GM12878 (cell line): ENCODE results near the gene SCRT2. TPM values are rescaled to one million over a fixed set of nuclear protein-coding genes. Genes with fewer than 3 reads are reported as not detected.

Experiments
- ATAC-seq: fragments of 200-7000 bp; cut with Tn5 transposase; 3 replicates; pipeline ENCODE4 v1.9.1; 2020; ENCODE audit warnings: mild to moderate bottlenecking, moderate library complexity
- BruUV-seq: library from RNA; stranded (reverse); fragments of 400-500 nt; replicated peaks from 2 replicates; lab custom pipeline; 2021; lab: Mats Ljungman, UMichigan
- CTCF ChIA-PET: fragments of 300-600 bp; sonication (Branson Sonifier 250); formaldehyde crosslinking; extraction: SDS; loops from one replicate; lab custom pipeline; 2021; ENCODE audit warnings: inconsistent platforms; lab: Yijun Ruan, JAX
- POLR2A ChIA-PET: fragments of 350-600 bp; formaldehyde crosslinking; extraction: SDS; loops from one replicate; lab custom pipeline; 2021; ENCODE audit warnings: inconsistent platforms; lab: Charles Lee
- RAD21 ChIA-PET: fragments of 300-600 bp; sonication (Branson Sonifier 250); formaldehyde crosslinking; loops from one replicate; lab custom pipeline; 2023; ENCODE audit warnings: antibody characterized with exemption; ENCODE audit not compliant: unreplicated experiment; lab: Charles Lee
- SMC1A ChIA-PET: fragments of 300-600 bp; sonication (Branson Sonifier 250); formaldehyde crosslinking; loops from one replicate; lab custom pipeline; 2023; ENCODE audit not compliant: unreplicated experiment, uncharacterized antibody; lab: Charles Lee
- DNase-seq: peaks from one replicate; pipeline ENCODE4 v3.0.0-alpha.2; 2011; ENCODE audit warnings: low read depth, low spot score
- FAIRE-seq: peaks from 3 replicates; lab custom pipeline; 2011; peaks lifted over from hg19 to GRCh38; lab: Jason Lieb, UNC
- H2AFZ ChIP-seq: 2 replicates; pipeline ENCODE4 v1.6.0; 2011; ENCODE audit warnings: low read depth, low read length, control low read depth; ENCODE audit not compliant: control insufficient read depth
- H3K27ac ChIP-seq: 2 replicates; pipeline ENCODE4 v1.5.1; 2011; ENCODE audit warnings: control low read depth; ENCODE audit not compliant: control insufficient read depth, insufficient read depth
- H3K27me3 ChIP-seq, 2 experiments: replicated peaks in 1 of 2; 2 replicates each; pipeline versions ENCODE4 v1.6.0 to v1.6.1; 2011; ENCODE audit warnings: low read length in 1 of 2; ENCODE audit not compliant: control insufficient read depth in 2 of 2, insufficient read depth in 2 of 2
- H3K36me3 ChIP-seq, 2 experiments: 2 replicates each; pipeline ENCODE4 v1.5.1; 2011; ENCODE audit warnings: low read length in 1 of 2; ENCODE audit not compliant: control insufficient read depth in 2 of 2, insufficient read depth in 2 of 2
- H3K4me1 ChIP-seq: 2 replicates; pipeline ENCODE4 v1.6.1; 2011; ENCODE audit warnings: mild to moderate bottlenecking, low read length, moderate library complexity, mixed read lengths; ENCODE audit not compliant: control insufficient read depth, insufficient read depth
- H3K4me2 ChIP-seq: 2 replicates; pipeline ENCODE4 v1.6.0; 2011; ENCODE audit warnings: control low read depth; ENCODE audit not compliant: control insufficient read depth, insufficient read depth
- H3K4me3 ChIP-seq: fragments of 200-600 bp; sonication (generic); 2 replicates; pipeline ENCODE4 v1.5.1; 2016
- H3K79me2 ChIP-seq: 2 replicates; pipeline ENCODE4 v1.6.0; 2011; ENCODE audit warnings: low read length; ENCODE audit not compliant: control insufficient read depth, insufficient read depth
- H3K9ac ChIP-seq: 2 replicates; pipeline ENCODE4 v1.8.0; 2011; ENCODE audit warnings: low read length, control low read depth, mixed read lengths; ENCODE audit not compliant: control insufficient read depth, insufficient read depth
- H3K9me3 ChIP-seq: replicated peaks from 3 replicates; pipeline ENCODE4 v1.5.1; 2011; ENCODE audit warnings: mild to moderate bottlenecking, low read length; ENCODE audit not compliant: control insufficient read depth, insufficient read depth
- H4K20me1 ChIP-seq: 2 replicates; pipeline ENCODE4 v1.6.0; 2011; ENCODE audit not compliant: control insufficient read depth, insufficient read depth
- ATF2 ChIP-seq: IDR thresholded peaks from 2 replicates; pipeline ENCODE4 v1.6.1; 2012; ENCODE audit warnings: low read length, inconsistent platforms
- BACH1 ChIP-seq: fragments of 450-650 bp; IDR thresholded peaks from 2 replicates; pipeline ENCODE4 v1.6.1; 2017; ENCODE audit warnings: mild to moderate bottlenecking, borderline replicate concordance
- BRCA1 ChIP-seq: IDR thresholded peaks from 2 replicates; pipeline ENCODE4 v1.6.1; 2011; ENCODE audit warnings: low read depth, low read length, improper control_type of control experiment
- CHD2 ChIP-seq: IDR thresholded peaks from 2 replicates; pipeline ENCODE4 v1.6.1; 2011; ENCODE audit warnings: low read depth, low read length, improper control_type of control experiment, borderline replicate concordance
- FOS ChIP-seq: IDR thresholded peaks from 3 replicates; pipeline ENCODE4 v1.6.1; 2011; ENCODE audit warnings: borderline replicate concordance; ENCODE audit not compliant: insufficient read length; ENCODE audit errors: extremely low read depth
- NFYA ChIP-seq: IDR thresholded peaks from 2 replicates; pipeline ENCODE4 v1.6.1; 2011; ENCODE audit warnings: low read depth, mild to moderate bottlenecking, low read length, improper control_type of control experiment, borderline replicate concordance
- NKRF ChIP-seq: fragments of 450-650 bp; conservative IDR thresholded peaks from 2 replicates; pipeline ENCODE4 v1.6.1; 2017; ENCODE audit warnings: mild to moderate bottlenecking, moderate library complexity
- NR2C2 ChIP-seq: IDR thresholded peaks from 2 replicates; pipeline ENCODE4 v1.6.1; 2011; ENCODE audit warnings: borderline replicate concordance, low read depth; ENCODE audit not compliant: control insufficient read depth, insufficient read length
- POLR2AphosphoS2 ChIP-seq: IDR thresholded peaks from 2 replicates; pipeline ENCODE4 v1.6.1; 2011; ENCODE audit warnings: low read depth, mild to moderate bottlenecking, low read length, improper control_type of control experiment, moderate library complexity
- POU2F2 ChIP-seq: IDR thresholded peaks from 3 replicates; pipeline ENCODE4 v1.6.1; 2011; ENCODE audit warnings: low read depth, mild to moderate bottlenecking, low read length, borderline replicate concordance
- RBBP5 ChIP-seq: fragments of 200-600 bp; sonication (generic); conservative IDR thresholded peaks from 2 replicates; pipeline ENCODE4 v1.6.1; 2016
- SKIL ChIP-seq: fragments of 450-650 bp; IDR thresholded peaks from 2 replicates; pipeline ENCODE4 v1.6.1; 2017; ENCODE audit warnings: mild to moderate bottlenecking, low read depth, inconsistent platforms; ENCODE audit not compliant: poor library complexity, severe bottlenecking
- TAF1 ChIP-seq: IDR thresholded peaks from 2 replicates; pipeline ENCODE4 v1.6.1; 2011; ENCODE audit warnings: mild to moderate bottlenecking, low read depth, low read length, borderline replicate concordance
- YBX1 ChIP-seq: fragments of 450-650 bp; IDR thresholded peaks from 2 replicates; pipeline ENCODE4 v1.6.1; 2016; ENCODE audit warnings: antibody characterized with exemption
- ZBED1 ChIP-seq: IDR thresholded peaks from 2 replicates; pipeline ENCODE4 v1.6.1; 2016; ENCODE audit warnings: borderline replicate concordance
- ZNF687 ChIP-seq: fragments of 450-650 bp; IDR thresholded peaks from 2 replicates; pipeline ENCODE4 v1.6.1; 2017; ENCODE audit warnings: mild to moderate bottlenecking, moderate library complexity
- WGBS: methylation state at CpG from one replicate; pipeline ENCODE4 v1.1.6; 2016; ENCODE audit warnings: low lambda C conversion rate; ENCODE audit not compliant: insufficient replicate concordance, insufficient coverage; ENCODE audit errors: missing lambda C conversion rate; 5-methylcytosine and 5-hydroxymethylcytosine counted together
- in situ Hi-C: fragments of 300-500 bp; cut with MboI; formaldehyde crosslinking; loops from 9 replicates; pipeline ENCODE4 v1.14.3; 2018; ENCODE audit warnings: mixed read lengths
- intact Hi-C: fragments of 100-400 bp; cut with micrococcal nuclease; formaldehyde crosslinking; loops from one replicate; pipeline ENCODE4 v1.14.2; 2022; ENCODE audit not compliant: unreplicated experiment
- polyA plus RNA-seq, 11 experiments: library from polyadenylated mRNA; depleted of rRNA in 4 of 11; unstranded in 6 of 11; stranded (reverse) in 5 of 11; fragments of >200 nt; fragmentation: Nextera tagmentation in 4 of 11; fragmentation: Illumina TruSeq in 1 of 11; extraction: Ambion mirVana in 4 of 11; extraction: Trizol in 1 of 11; gene quantifications; 1 replicate in 1 of 11; 2 replicates in 10 of 11; pipeline versions ENCODE4 v1.2.1 to v1.2.3, GENCODE V29; 2011 to 2016; ENCODE audit warnings: inconsistent platforms in 2 of 11, missing spikeins in 2 of 11, low read depth in 1 of 11
- total RNA-seq, 4 experiments: library from RNA; depleted of rRNA in 3 of 4; stranded (reverse); fragments of >200 nt in 3 of 4; fragmentation: Illumina TruSeq in 1 of 4; extraction: Trizol in 1 of 4; gene quantifications; 2 replicates each; pipeline versions ENCODE4 v1.2.1 to v1.2.3, GENCODE V29; 2013 to 2021

SCRT2 gene
- total and polyA plus RNA-seq, 10 of the 15 experiments (the other 5 are each of a cell fraction or from before 2014, with no cell fraction given), result not detected

- Histone ChIP-seq H3K79me2 (no peaks in the 10 kb centered on the region), H2AFZ (no peak overlapping the region), H4K20me1 (no peaks in the 10 kb centered on the region), H3K9ac (no peak overlapping the region), H3K36me3 (no peaks in the 10 kb centered on the region)
- DNase-seq, result no peak
- no TSS peak for BruUV-seq
- TF ChIP-seq NFYA (no peak), FOS (no peak), POLR2AphosphoS2 (no peak), NKRF (no peak), NR2C2 (no peak), BRCA1 (no peak), ATF2 (no peak), YBX1 (no peak), SKIL (no peak), BACH1 (no peak), TAF1 (no peak), RBBP5 (no peak), CHD2 (no peak), ZNF687 (no peak), POU2F2 (no peak), ZBED1 (no peak)
- TF ChIP-seq, all 136 proteins: peak for 0
- no peak overlapping the region for H3K4me3 ChIP-seq
- H3K9me3 ChIP-seq, result no peaks in the 10 kb centered on the region
- no peaks in the 10 kb centered on the region for H3K4me1 ChIP-seq
- 34% methylated on average over 6 of the region's 6 CpGs for WGBS
- CTCF ChIA-PET, result no interaction called here
- in situ Hi-C loops, result no loop called here
- intact Hi-C loops, result no loop called here
- H3K27ac ChIP-seq, result no peak overlapping the region
- RAD21 ChIA-PET, result no interaction called here
- H3K27me3 ChIP-seq, result peaks cover 0 to 1% of the 10 kb centered on the region in 2 experiments; a peak in 3 of 4 replicates
- ATAC-seq (no peak), FAIRE-seq (no peak)
- no peak overlapping the region for H3K4me2 ChIP-seq
- POLR2A ChIA-PET, result no interaction called here
- SMC1A ChIA-PET, result no interaction called here
These were observed 22.7 kb upstream of the SCRT2 start for GRCh38 chr20:698276-698675.
